Neural cell (in vitro differentiated cells): ENCODE measurements around the gene PORCN.

ENCODE experiments used
- CTCF ChIP-seq: fragments of 450-650 bp; IDR thresholded peaks from 2 replicates; pipeline ENCODE4 v1.5.1; 2014; ENCODE audit warnings: antibody characterized with exemption, mild to moderate bottlenecking, moderate library complexity; ENCODE audit not compliant: poor library complexity, severe bottlenecking
- EP300 ChIP-seq: fragments of 450-650 bp; conservative IDR thresholded peaks from 2 replicates; pipeline ENCODE4 v1.6.1; 2014; ENCODE audit warnings: antibody characterized with exemption, mild to moderate bottlenecking, moderate library complexity; ENCODE audit not compliant: poor library complexity, severe bottlenecking
- EZH2 ChIP-seq: fragments of 200-600, 300-800 bp; shearing (Covaris generic), sonication (generic); IDR thresholded peaks from 2 replicates; pipeline ENCODE4 v1.6.1; 2014; ENCODE audit warnings: antibody characterized with exemption, low read length, borderline replicate concordance, mild to moderate bottlenecking; ENCODE audit not compliant: insufficient read depth, poor library complexity, severe bottlenecking
- MXI1 ChIP-seq: fragments of 450-650 bp; conservative IDR thresholded peaks from 2 replicates; pipeline ENCODE4 v1.6.1; 2014; ENCODE audit warnings: antibody characterized with exemption, mild to moderate bottlenecking; ENCODE audit not compliant: poor library complexity, severe bottlenecking
- POLR2AphosphoS5 ChIP-seq: IDR thresholded peaks from 2 replicates; pipeline ENCODE4 v1.6.1; 2012
- TAF1 ChIP-seq: IDR thresholded peaks from 2 replicates; pipeline ENCODE4 v1.6.1; 2012; ENCODE audit warnings: low read depth

GRCh38 chrX:48488034-48488433, 20.8 kb upstream of the PORCN start:
- TF ChIP-seq EP300 = no peak
- TF ChIP-seq POLR2AphosphoS5 = no peak
- no peak for TF ChIP-seq CTCF
- TF ChIP-seq MXI1 = no peak
- TF ChIP-seq EZH2 = no peak
- no peak for TF ChIP-seq TAF1
